ENCODE data around the gene EZH1. TPM values are rescaled to one million over a fixed set of nuclear protein-coding genes. Genes with fewer than 3 reads are reported as not detected.

Gene EZH1
- total and polyA plus RNA-seq, 10 of the 15 experiments (the other 5 are each of a cell fraction or from before 2014, with no cell fraction given): 6.1 to 43.3 (median 16.8) TPM

- Histone ChIP-seq H4K20me1 (ENCODE audit: control insufficient read depth, insufficient read depth) (no peaks in the 10 kb centered on the region), H3K79me2 (ENCODE audit: control insufficient read depth, insufficient read depth, low read length) (no peaks in the 10 kb centered on the region), H3K4me1 (ENCODE audit: control insufficient read depth, insufficient read depth, low read length) (peaks cover 22% of the 10 kb centered on the region), H3K36me3 (ENCODE audit: control insufficient read depth in 2 of 2, insufficient read depth in 2 of 2, low read length in 1 of 2) (peaks cover 13 to 29% of the 10 kb centered on the region in 2 experiments), H3K27ac (ENCODE audit: control insufficient read depth, insufficient read depth) (no peak overlapping the region), H3K9me3 (replicated peaks; ENCODE audit: control insufficient read depth, insufficient read depth, low read length) (no peaks in the 10 kb centered on the region), H3K4me3 (no peak overlapping the region), H3K27me3 (replicated peaks in 1 of 2; ENCODE audit: control insufficient read depth in 2 of 2, insufficient read depth in 2 of 2, low read length in 1 of 2) (no peaks in the 10 kb centered on the region), H2AFZ (ENCODE audit: control insufficient read depth, low read depth, low read length) (no peak overlapping the region), H3K4me2 (ENCODE audit: control insufficient read depth, insufficient read depth) (no peak overlapping the region), H3K9ac (ENCODE audit: control insufficient read depth, insufficient read depth, low read length) (no peak overlapping the region)
- BruUV-seq (replicated peaks): no TSS peak
- TF ChIP-seq TCF3 (IDR thresholded peaks at IDR 0.05; ENCODE audit: borderline replicate concordance, insufficient read depth, low read depth, low read length): no peak
- no peak for TF ChIP-seq SIX5 (IDR thresholded peaks at IDR 0.05; ENCODE audit: low read depth, low read length, severe bottlenecking)
- TF ChIP-seq SREBF1 (IDR thresholded peaks at IDR 0.05; ENCODE audit: low read length): no peak
- TF ChIP-seq RELA (IDR thresholded peaks at IDR 0.05; ENCODE audit: borderline replicate concordance, partially characterized antibody): no peak
- no peak for TF ChIP-seq RBBP5 (conservative IDR thresholded peaks at IDR 0.05)
- no peak for TF ChIP-seq CBX5 (IDR thresholded peaks at IDR 0.05; ENCODE audit: low read depth)
- TF ChIP-seq BCL11A (IDR thresholded peaks at IDR 0.05; ENCODE audit: low read depth, low read length): no peak
- no peak for TF ChIP-seq MEF2B (IDR thresholded peaks at IDR 0.05; ENCODE audit: partially characterized antibody, poor library complexity, severe bottlenecking)
- TF ChIP-seq, protein P1, sequence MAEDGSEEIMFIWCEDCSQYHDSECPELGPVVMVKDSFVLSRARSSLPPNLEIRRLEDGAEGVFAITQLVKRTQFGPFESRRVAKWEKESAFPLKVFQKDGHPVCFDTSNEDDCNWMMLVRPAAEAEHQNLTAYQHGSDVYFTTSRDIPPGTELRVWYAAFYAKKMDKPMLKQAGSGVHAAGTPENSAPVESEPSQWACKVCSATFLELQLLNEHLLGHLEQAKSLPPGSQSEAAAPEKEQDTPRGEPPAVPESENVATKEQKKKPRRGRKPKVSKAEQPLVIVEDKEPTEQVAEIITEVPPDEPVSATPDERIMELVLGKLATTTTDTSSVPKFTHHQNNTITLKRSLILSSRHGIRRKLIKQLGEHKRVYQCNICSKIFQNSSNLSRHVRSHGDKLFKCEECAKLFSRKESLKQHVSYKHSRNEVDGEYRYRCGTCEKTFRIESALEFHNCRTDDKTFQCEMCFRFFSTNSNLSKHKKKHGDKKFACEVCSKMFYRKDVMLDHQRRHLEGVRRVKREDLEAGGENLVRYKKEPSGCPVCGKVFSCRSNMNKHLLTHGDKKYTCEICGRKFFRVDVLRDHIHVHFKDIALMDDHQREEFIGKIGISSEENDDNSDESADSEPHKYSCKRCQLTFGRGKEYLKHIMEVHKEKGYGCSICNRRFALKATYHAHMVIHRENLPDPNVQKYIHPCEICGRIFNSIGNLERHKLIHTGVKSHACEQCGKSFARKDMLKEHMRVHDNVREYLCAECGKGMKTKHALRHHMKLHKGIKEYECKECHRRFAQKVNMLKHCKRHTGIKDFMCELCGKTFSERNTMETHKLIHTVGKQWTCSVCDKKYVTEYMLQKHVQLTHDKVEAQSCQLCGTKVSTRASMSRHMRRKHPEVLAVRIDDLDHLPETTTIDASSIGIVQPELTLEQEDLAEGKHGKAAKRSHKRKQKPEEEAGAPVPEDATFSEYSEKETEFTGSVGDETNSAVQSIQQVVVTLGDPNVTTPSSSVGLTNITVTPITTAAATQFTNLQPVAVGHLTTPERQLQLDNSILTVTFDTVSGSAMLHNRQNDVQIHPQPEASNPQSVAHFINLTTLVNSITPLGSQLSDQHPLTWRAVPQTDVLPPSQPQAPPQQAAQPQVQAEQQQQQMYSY (CRISPR knock-in tag; IDR thresholded peaks at IDR 0.05): no peak
- TF ChIP-seq USF2 (IDR thresholded peaks at IDR 0.05; ENCODE audit: borderline replicate concordance, low read depth, low read length): no peak
- TF ChIP-seq ZBED1 (IDR thresholded peaks at IDR 0.05; ENCODE audit: borderline replicate concordance): no peak
- no peak for TF ChIP-seq NFYB (IDR thresholded peaks at IDR 0.05; ENCODE audit: insufficient read depth, low read depth, low read length)
- TF ChIP-seq NFIC (IDR thresholded peaks at IDR 0.05; ENCODE audit: low read depth, low read length): no peak
- no peak for TF ChIP-seq MYB (IDR thresholded peaks at IDR 0.05; ENCODE audit: borderline replicate concordance, low read depth, low read length)
- no peak for TF ChIP-seq RAD21 (IDR thresholded peaks at IDR 0.05; ENCODE audit: insufficient read depth, low read depth, low read length)
- TF ChIP-seq, protein P2, sequence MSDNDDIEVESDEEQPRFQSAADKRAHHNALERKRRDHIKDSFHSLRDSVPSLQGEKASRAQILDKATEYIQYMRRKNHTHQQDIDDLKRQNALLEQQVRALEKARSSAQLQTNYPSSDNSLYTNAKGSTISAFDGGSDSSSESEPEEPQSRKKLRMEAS (IDR thresholded peaks at IDR 0.05; ENCODE audit: low read depth, low read length): no peak
- 100% methylated on average over 2 of the region's 2 CpGs for WGBS (ENCODE audit: insufficient coverage, insufficient replicate concordance, low lambda C conversion rate, missing lambda C conversion rate)
- in situ Hi-C loops (cut with MboI): no loop called here
- ChIA-PET SMC1A (ENCODE audit: uncharacterized antibody, unreplicated experiment) (interaction anchor here (0.6 to 1.8 kb wide), 7 partner anchors 9 to 275 kb away, joined by 3 to 6 read pairs (median 3); partner anchors contain the start of gene PLEKHH3), RAD21 (ENCODE audit: unreplicated experiment) (interaction anchor here (0.6 to 1.4 kb wide), 3 partner anchors 29 to 131 kb away, joined by 3 to 10 read pairs (median 4); partner anchors contain the start of gene PSMC3IP), POLR2A (interaction anchor here (0.5 to 0.6 kb wide), 2 partner anchors 30 to 117 kb away, joined by 3 to 5 read pairs; no protein-coding TSS in a partner anchor), CTCF (interaction anchor here (0.9 to 2.4 kb wide), 5 partner anchors 9 to 131 kb away, joined by 3 to 10 read pairs (median 4); no protein-coding TSS in a partner anchor)
- ATAC-seq (no peak), FAIRE-seq (no peak), DNase-seq (ENCODE audit: low read depth, low spot score) (no peak)
- intact Hi-C loops (cut with micrococcal nuclease; ENCODE audit: unreplicated experiment): no loop called here
Measured at GRCh38 chr17:42709561-42709960, 35.3 kb downstream of the EZH1 start.

Measured in GM12878 (cell line).